ENCODE results near the gene NABP1.

- no peak for TF ChIP-seq CTCF (conservative IDR thresholded peaks at IDR 0.05; ENCODE audit: low read length)
- TF ChIP-seq EZH2phosphoT487 (IDR thresholded peaks at IDR 0.05; ENCODE audit: borderline replicate concordance): no peak
Measured at GRCh38 chr2:191680639-191681038, 2.7 kb downstream of the NABP1 start.

Measured in Loucy (cell line).